ENCODE results near the gene MT1X.
"Not testable (repeated sequence)": the region's sequence is repeated elsewhere in the genome, so short reads cannot be mapped to it uniquely, and the experiment has no call there.

Gene MT1X

GRCh38 chr16:56652600-56652999 lies 29.7 kb upstream of the MT1X start:
- in situ Hi-C loops (cut with HindIII; ENCODE audit: low sequenced_read_pairs): loop anchor here (5.0 kb wide), 1 partner anchor 85 kb away; the partner anchor contains the start of gene MT4

GRCh38 chr16:56653218-56653617 lies 29.1 kb upstream of the MT1X start:
- in situ Hi-C loops (cut with HindIII; ENCODE audit: low sequenced_read_pairs): loop anchor here (5.0 kb wide), 1 partner anchor 86 kb away; the partner anchor contains the start of gene MT4

GRCh38 chr16:56657555-56658326 lies 24.5 kb upstream of the MT1X start, which contains the start of gene MT1F:
TSS of gene MT1F (plus strand) at chr16:56657959. CDS start at chr16:56658059, 100 bp downstream.
- in situ Hi-C loops (cut with HindIII; ENCODE audit: low sequenced_read_pairs): no loop called here

GRCh38 chr16:56658327-56658875 lies 23.9 kb upstream of the MT1X start:
- in situ Hi-C loops (cut with HindIII; ENCODE audit: low sequenced_read_pairs): no loop called here

DNA sequence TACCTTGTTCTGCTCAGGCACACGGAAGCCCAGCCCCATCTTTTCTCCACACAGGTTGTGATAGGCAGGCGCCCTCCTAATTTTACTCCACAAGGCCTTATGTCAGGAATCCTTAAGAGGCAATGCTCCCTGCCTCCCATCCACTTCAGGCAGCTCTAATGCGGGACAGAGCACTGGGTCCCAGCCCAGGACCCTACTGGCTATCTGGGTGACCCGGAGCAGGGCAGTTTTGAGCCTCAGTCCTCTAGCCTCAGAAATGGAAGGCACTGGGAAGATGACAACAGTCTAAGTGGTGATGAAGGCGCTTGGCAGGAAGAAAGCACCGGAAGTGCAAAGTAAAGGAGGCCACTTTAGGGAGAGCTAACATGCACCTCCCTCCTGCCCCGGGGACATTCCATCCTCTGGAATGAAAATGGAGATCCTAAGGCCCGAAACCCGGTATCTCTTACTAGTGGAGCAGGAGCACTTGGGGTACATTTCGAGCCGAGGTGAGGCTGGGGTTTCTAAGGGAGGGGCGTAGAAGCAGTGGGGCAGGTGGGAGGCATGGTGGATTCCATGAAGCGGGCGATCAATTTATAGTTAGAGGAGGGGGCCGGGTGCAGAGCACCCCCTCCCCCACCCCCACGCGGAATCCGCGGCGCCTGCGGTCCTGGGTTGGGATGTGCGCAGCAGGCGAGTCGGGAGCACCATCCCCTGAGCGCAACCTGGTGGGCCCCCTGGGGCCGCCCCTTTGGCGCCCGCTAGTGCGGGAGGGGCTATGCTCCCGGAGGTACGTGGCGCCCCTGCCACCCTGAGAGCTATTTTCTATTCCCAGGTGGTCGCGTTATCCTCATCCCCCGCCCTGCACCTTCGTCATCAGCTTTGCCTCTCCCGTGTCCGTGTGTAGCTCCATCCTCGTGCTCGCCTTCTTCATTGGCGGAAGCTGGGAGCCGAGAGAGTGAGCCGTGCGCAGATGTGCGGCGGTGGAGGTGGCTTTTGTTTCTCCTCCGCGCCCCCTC lies 19.6 kb upstream of the MT1X start:
- in situ Hi-C loops (cut with HindIII; ENCODE audit: low sequenced_read_pairs): no loop called here

DNA sequence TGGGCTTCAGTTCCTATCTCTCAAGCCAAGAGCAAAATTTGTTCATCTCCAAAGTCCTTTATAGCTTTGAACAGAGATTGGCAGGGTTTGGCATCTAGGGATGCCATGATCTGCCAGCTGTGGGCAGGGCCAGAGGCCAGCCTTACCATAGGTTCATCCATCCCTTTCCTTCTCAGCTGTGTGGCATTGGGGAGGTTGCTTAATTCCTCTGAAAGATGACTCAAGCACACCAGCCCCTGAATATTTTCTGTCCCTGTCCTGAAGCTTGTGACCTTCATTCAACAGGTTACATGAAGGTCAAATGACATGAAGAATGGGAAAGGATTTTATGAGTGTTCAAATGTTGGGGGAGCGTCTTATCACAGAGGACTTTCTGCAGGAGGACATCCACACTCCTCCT lies 17.8 kb upstream of the MT1X start:
- in situ Hi-C loops (cut with HindIII; ENCODE audit: low sequenced_read_pairs): no loop called here

GRCh38 chr16:56665286-56666261 lies 16.7 kb upstream of the MT1X start:
- in situ Hi-C loops (cut with HindIII; ENCODE audit: low sequenced_read_pairs): loop anchor here (5.0 kb wide), 1 partner anchor 52 kb away; no protein-coding TSS in a partner anchor

- in situ Hi-C loops (cut with HindIII; ENCODE audit: low sequenced_read_pairs): loop anchor here (5.0 kb wide), 1 partner anchor 49 kb away; no protein-coding TSS in a partner anchor
Observed at GRCh38 chr16:56667581-56668571, 14.4 kb upstream of the MT1X start, which contains the start of gene MT1G. TSS of gene MT1G (minus strand) at chr16:56668065. CDS start at chr16:56667993, 72 bp downstream.

- in situ Hi-C loops (cut with HindIII; ENCODE audit: low sequenced_read_pairs): loop anchor here (5.0 kb wide), 1 partner anchor 48 kb away; no protein-coding TSS in a partner anchor
Observed at GRCh38 chr16:56669005-56669839, 13.0 kb upstream of the MT1X start, which contains the start of gene MT1H. TSS of gene MT1H (plus strand) at chr16:56669814. CDS start at chr16:56669885, 71 bp downstream.

GRCh38 chr16:56669840-56670619 lies 12.2 kb upstream of the MT1X start:
- in situ Hi-C loops (cut with HindIII; ENCODE audit: low sequenced_read_pairs): loop anchor here (5.0 kb wide), 1 partner anchor 47 kb away; no protein-coding TSS in a partner anchor

DNA sequence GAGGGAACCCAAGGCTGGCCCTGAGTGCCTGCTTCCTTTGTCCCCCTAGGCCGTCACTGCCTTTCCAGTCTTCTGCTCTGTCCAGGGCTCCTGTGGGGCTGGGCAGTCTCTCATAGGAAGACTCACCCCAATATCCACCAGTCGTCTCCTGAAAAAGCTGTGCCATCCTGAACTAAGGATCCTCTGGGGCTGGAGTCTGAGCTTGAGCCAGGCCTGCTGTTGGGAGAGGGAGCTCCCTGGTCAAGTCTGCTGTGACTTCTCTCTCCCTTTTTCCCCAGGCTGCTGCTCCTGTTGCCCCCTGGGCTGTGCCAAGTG lies 11.7 kb upstream of the MT1X start:
- in situ Hi-C loops (cut with HindIII; ENCODE audit: low sequenced_read_pairs): no loop called here

- in situ Hi-C loops (cut with HindIII; ENCODE audit: low sequenced_read_pairs): not testable (repeated sequence)
Observed at GRCh38 chr16:56671691-56672090, 10.6 kb upstream of the MT1X start.

GRCh38 chr16:56672171-56672570 lies 10.1 kb upstream of the MT1X start:
- in situ Hi-C loops (cut with HindIII; ENCODE audit: low sequenced_read_pairs): not testable (repeated sequence)

DNA sequence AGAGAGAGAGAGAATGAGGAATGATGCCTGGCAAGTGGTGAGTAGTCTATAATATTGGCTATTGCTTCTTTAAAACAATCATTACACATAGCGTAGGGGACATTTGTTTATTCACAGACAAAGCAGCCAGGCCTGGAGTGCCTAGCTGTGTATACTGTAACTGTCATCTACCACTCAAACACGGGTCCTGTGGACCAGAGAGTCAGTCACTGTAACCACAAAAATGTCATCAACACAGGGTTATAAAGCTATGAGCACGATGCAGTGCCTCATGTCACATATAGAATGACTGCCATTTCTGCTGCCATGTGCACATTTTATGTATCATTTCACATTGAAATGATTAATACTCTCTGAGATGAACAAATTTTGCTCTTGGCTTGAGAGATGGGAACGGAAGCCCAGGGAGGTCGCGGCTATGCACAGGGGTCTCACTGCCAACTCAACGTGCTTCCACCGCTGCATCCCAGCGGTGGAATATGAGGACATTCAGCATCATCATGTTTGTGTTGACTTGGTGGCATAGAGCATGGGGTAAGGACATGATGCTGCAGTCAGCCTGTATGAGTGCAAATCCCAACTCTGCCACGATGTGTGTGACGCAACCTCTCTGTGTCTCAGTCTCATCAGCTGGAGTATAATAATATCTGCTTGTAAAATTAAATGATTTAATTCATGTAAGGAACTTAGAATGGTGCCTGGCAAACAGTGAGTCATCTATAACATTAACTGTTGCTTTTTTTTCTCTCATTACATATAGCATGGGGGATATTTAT lies 9.3 kb upstream of the MT1X start:
- in situ Hi-C loops (cut with HindIII; ENCODE audit: low sequenced_read_pairs): no loop called here

DNA sequence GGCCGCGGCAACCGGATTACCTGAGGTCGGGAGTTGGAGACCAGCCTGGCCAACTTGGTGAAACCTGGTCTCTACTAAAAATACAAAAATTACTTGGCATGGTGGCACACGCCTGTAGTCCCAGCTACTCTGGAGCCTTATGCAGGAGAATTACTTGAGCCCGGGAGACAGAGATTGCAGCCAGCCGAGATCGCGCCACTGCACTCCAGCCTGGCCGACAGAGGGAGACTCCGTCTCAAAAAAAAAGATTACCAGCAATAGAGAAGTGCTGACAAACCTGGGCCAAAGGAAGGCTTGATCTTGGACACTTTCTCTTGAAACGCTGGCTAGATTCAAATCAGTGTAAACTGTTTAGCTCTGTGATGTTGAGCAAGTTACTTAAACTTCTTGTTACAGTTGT lies 8.3 kb upstream of the MT1X start:
- in situ Hi-C loops (cut with HindIII; ENCODE audit: low sequenced_read_pairs): no loop called here

DNA sequence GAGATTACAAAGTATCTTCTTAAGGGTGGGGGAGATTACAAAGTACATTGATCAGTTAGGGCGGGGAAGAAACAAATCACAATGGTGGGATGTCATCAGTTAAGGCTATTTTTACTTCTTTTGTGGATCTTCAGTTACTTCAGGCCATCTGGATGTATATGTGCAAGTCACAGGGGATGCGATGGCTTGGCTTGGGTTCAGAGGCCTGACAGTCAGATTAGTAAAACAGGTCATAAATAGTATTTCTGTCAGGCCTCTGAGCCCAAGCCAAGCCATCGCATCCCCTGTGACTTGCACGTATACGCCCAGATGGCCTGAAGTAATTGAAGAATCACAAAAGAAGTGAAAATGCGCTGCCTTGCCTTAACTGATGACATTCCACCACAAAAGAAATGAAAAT lies 7.7 kb upstream of the MT1X start:
- in situ Hi-C loops (cut with HindIII; ENCODE audit: low sequenced_read_pairs): not testable (repeated sequence)
